HG03039 (cell line): Measurements from ENCODE around the gene HORMAD1.
"Not testable (repeated sequence)": the region's sequence is repeated elsewhere in the genome, so short reads cannot be mapped to it uniquely, and the experiment has no call there.

Experiments
- ATAC-seq: cut with Tn5 transposase; IDR thresholded peaks from one replicate; pipeline ENCODE4 v1.9.1; 2021; ENCODE audit warnings: mild to moderate bottlenecking, moderate library complexity; ENCODE audit not compliant: unreplicated experiment

HORMAD1 gene

GRCh38 chr1:150720703-150721102 lies at the start of gene HORMAD1:
Gene HORMAD1 (minus strand): TSS chr1:150720895. CDS start chr1:150719505, 1,390 bp downstream.
- no peak for ATAC-seq

DNA sequence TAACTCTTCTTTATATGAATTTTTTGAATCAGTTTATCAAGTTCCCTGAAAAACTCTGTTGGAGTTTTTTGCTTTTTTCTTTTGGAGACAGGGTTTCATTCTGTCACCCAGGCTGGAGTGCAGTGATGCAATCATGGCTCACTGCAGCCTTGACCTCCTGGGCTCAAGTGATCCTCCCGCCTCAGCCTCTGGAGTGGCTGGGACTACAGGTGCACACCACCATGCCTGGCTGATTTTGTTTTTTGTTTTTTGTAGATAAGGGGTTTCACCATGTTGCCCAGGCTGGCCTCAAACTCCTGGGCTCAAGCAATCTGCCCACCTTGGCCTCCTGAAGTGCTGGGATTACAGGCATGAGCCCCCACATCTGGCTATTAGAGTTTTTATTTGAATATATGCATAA lies 47.0 kb upstream of the HORMAD1 start:
- not testable (repeated sequence) for ATAC-seq

DNA sequence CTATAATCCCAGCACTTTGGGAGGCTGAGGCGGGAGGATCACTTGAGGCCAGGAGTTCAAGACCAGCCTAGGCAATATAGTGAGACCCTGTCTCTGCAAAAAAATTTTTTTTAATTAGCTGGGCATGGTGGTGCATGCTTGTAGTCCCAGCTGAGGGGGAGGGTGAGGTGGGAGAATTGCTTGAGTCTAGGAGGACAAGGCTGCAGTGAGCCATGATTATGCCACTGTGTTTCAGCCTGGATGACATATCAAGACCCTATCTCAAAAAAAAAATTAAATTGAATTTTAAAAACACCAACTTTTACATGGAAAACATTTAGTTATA lies 45.2 kb upstream of the HORMAD1 start:
- not testable (repeated sequence) for ATAC-seq

DNA sequence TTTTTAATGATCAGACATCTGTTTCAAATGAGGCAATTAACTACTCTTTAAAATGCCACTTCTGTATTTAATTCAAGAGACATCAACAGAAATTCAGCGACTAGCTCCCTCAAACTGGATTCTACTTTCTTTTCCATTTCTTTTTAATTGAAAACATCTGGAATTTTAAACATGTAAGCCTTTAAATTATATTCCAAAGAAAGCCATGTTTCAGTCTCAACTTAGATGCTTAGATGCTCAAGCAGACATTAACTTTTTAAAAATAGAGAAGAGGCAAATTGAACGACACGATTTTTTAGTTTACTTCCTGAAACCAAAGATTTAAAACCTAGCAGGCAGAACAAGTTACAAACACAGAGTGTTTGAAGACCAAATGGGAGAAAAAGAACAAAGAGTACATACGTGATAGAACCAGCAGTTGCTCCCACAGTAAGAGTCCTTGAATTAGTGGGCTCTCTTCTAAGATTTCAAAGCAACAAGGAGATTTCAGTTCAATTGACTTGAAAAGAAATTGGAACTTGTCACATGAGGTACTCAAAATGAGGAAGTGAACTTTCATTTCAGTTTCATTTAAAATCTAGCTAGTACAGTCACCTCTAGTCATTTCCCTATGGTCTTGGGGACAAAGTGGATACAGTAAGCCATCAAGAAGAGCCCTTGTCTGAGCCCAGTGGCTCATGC lies 44.7 kb upstream of the HORMAD1 start, which contains the start of gene CTSS:
Gene CTSS, minus strand, starts transcription at position 483 of the 681 bp plus-strand sequence. CDS start 1,015 bp downstream, outside the sequence.
- peak; percentile 61 for ATAC-seq

DNA sequence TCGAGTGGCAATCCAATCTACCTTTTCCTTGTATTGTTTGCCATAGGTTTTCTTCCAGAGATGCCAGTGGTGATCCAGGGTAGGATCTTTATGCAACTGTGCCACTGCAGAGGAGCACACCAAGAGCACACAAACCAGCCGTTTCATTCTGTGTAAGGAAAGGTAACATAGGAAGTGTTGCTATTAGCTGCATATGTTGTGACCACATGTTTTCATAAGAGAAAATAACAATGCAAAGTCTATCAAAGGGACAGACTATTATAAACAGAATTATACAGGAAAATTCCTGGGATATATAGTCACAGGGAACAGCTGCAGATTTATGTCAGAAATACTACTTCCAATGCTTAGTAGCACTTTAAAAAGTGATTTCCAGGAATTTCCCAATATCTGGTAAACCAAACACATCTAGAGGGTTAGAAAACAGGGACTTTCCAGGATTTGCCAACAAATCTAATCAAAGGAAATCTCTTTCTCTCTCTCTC lies 44.0 kb upstream of the HORMAD1 start:
- no peak for ATAC-seq

GRCh38 chr1:150763018-150763417 lies 42.3 kb upstream of the HORMAD1 start:
- no peak for ATAC-seq

- ATAC-seq = no peak
These were observed 41.9 kb upstream of the HORMAD1 start for GRCh38 chr1:150762552-150762951.

- ATAC-seq = no peak
These were observed 41.1 kb upstream of the HORMAD1 start for GRCh38 chr1:150761801-150762200.

GRCh38 chr1:150760013-150760412 lies 39.3 kb upstream of the HORMAD1 start:
- no peak for ATAC-seq

- no peak for ATAC-seq
These were observed 32.7 kb upstream of the HORMAD1 start for GRCh38 chr1:150753416-150753815.

DNA sequence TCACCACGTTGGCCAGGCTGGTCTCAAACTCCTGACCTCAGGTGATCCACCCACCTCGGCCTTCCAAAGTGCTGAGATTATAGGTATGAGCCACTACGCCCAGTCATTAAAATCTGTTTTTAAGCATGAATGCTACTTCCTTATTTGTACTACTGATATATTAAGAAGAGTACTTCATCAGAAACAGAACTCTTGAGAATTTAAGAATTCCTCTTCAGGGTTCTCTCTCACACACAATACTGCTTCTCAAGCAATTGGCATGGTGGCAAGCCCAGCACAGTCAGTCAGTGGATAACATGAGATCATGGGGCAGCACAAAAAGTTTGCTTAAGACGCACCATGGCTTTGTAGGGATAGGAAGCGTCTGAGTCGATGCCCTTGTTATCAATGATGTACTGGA lies 30.7 kb upstream of the HORMAD1 start:
- no peak for ATAC-seq

- no peak for ATAC-seq
These were observed 29.1 kb upstream of the HORMAD1 start for GRCh38 chr1:150749720-150750311.

DNA sequence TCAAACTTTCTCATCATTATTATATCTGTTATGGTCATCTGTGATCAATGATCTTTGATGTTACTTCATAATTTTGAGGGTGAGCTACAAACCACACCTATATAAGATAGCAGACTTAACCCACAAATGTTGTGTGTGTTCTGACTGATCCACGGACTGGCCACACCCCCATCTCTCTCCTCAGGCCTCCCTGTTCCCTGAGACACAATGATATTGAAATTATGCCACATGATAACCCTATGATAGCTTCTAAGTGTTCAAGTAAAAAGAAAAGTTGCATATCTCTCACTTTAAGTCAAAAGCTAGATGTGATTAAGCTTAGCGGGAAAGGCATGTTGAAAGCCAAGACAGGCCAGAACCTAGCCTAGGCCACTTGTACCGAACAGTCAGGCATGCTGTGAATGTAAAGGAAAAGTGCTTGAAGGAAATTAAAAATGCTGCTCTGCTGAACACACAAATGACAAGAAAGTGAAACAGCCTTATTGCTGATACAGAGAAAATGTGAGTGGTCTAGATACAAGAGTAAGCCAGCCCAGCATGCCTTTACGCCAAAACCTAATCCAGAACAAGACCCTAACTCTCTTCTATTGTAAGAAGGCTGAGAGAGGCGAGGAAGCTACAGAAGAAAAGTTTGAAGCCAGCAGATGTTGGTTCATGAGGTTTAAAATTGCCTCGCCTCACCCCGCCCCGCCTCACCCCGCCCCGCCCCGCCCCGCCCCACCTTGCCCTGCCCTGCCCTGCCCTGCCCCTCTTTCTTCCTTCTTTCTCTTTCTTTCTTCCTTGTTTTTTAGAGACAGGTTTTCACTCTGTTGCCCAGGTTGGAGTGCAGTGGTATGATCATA lies 28.4 kb upstream of the HORMAD1 start:
- no peak for ATAC-seq

DNA sequence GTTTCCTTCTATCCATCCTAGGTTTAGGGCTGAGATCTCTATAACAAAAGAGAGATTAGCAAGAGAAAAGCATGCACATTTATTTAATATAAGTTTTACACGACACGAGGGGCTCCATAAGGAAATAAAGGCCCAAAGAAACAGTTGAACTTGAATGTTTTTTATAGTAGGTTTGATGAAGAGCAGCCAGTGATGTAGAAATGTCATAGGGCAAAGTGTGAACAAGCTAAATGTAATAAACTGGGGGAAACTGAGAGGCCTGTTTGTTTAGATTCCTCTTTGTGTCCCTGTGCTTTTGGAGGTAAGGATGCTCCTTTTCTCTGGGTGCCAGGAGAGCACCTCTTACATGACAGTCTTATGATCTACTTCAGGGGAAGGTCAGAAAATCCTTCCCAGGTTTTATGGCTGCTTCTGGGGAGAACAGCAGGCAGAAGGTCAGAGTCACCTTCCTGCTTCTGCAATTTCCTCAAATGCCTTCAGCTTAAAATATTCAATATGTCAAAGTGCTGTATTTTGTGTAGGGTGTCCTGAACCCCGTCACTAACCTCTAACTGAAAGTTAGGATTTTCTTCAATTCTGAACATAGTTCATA lies 9.5 kb upstream of the HORMAD1 start:
- no peak for ATAC-seq

DNA sequence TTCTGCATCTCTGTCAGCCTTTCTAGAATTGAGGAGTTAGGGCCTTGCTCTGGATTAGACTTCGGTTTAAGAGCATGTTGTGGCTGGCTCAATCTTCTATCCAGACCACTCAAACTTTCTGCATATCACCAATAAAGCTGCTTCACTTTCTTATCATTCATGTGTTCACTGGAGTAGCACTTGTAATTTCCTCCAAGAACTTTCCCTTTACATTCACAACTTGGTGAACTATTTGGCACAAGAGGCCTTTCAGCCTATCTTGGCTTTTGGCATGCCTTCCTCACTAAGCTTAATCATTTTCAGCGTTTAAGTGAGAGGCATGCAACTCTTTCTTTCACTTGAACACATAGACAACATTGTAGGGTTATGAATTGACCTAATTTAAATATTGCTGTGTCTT lies 3.6 kb upstream of the HORMAD1 start:
- no peak for ATAC-seq

DNA sequence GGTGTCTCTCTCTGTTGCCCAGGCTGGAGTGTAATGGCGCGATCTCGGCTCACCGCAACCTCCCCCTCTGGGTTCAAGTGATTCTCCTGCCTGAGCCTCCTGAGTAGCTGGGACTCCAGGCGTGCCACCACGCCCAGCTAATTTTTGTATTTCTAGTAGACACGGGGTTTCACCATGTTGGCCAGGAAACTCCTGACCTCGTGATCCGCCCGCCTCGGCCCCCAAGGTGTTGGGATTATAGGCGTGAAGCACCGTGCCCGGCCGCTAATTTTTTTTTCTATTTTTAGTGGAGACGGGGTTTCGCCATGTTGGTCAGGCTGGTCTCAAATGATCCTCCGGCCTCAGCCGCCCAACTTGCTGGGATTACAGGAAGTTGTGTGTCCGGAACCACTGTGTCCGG lies 597 bp downstream of the HORMAD1 start:
- no peak for ATAC-seq

GRCh38 chr1:150718225-150718891 lies 2.3 kb downstream of the HORMAD1 start:
- ATAC-seq = no peak

GRCh38 chr1:150709031-150709430 lies 11.7 kb downstream of the HORMAD1 start:
- not testable (repeated sequence) for ATAC-seq

DNA sequence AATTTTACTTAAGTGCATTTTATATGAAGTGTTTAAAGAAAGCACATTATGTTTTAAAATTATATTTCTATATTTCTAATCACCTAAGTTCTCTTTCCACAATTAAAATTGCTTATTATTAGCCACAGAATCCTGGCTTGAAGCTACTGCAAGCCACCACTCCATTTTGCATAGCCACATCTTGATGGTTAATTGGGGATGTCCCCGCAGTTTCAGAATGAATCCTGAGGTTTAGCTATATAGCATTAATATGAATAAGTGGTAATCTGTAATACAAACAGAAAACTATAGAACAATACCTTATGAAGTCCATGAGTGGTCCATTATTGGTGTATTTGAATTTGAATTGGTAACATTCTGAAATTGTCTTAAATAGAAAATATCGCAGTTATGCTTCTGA lies 12.1 kb downstream of the HORMAD1 start:
- no peak for ATAC-seq

DNA sequence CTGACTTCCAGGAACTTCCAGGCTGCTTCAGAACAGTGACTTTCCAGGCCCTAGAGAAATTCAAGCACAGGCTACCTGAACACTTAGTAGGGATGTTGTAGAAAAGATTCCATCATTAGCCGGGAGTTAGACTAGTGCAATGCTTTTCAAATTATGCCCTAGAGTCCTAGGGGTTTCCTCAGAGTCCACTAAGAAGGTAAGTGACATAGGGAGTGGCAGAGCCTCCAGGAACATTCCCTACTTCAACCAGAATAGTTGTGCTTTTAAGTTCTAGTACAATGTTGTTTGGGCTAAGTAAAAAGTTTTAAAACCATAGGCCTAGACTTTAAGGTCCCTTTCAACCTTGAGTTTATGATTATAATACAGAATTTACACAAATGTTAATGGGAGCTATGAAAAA lies 14.6 kb downstream of the HORMAD1 start:
- ATAC-seq = no peak

- ATAC-seq = no peak
These were observed 17.3 kb downstream of the HORMAD1 start for GRCh38 chr1:150703427-150703826.
